NCI-H2196 treated with DMSO at 0.1 percent for 48 hours (cell line): Measurements from ENCODE around the gene SCGB1C2.
"Not testable (repeated sequence)": the region's sequence is repeated elsewhere in the genome, so short reads cannot be mapped to it uniquely, and the experiment has no call there.

Experiments
- DNase-seq: peaks from one replicate; lab custom pipeline; 2025; ENCODE audit not compliant: unreplicated experiment; lab: John Stamatoyannopoulos, UW

Gene SCGB1C2

GRCh38 chr17:137166-137807, at the start of gene SCGB1C2:
Gene SCGB1C2 (plus strand): TSS chr17:137569. CDS start chr17:137591, 22 bp downstream.
- not testable (repeated sequence) for DNase-seq

GRCh38 chr17:113111-113510, 24.3 kb upstream of the SCGB1C2 start:
- not testable (repeated sequence) for DNase-seq

GRCh38 chr17:118339-118917, 18.9 kb upstream of the SCGB1C2 start:
- DNase-seq = not testable (repeated sequence)

GRCh38 chr17:133932-134331, 3.4 kb upstream of the SCGB1C2 start:
- DNase-seq = not testable (repeated sequence)

GRCh38 chr17:134332-134785, 3.0 kb upstream of the SCGB1C2 start:
- DNase-seq = not testable (repeated sequence)

- DNase-seq = not testable (repeated sequence)
These were observed 2.3 kb upstream of the SCGB1C2 start for GRCh38 chr17:135022-135421.

GRCh38 chr17:135895-136294, 1.5 kb upstream of the SCGB1C2 start:
- not testable (repeated sequence) for DNase-seq

GRCh38 chr17:136531-136930, 838 bp upstream of the SCGB1C2 start:
- not testable (repeated sequence) for DNase-seq

- DNase-seq = not testable (repeated sequence)
These were observed 2.2 kb downstream of the SCGB1C2 start for GRCh38 chr17:139401-140205.

- DNase-seq = no peak
These were observed 4.8 kb downstream of the SCGB1C2 start for GRCh38 chr17:142102-142661.

GRCh38 chr17:142876-143784, 5.8 kb downstream of the SCGB1C2 start:
- no peak for DNase-seq

- DNase-seq = no peak
These were observed 6.5 kb downstream of the SCGB1C2 start for GRCh38 chr17:143785-144281.

GRCh38 chr17:144936-145670, 7.7 kb downstream of the SCGB1C2 start:
- DNase-seq = no peak

GRCh38 chr17:145671-146541, 8.5 kb downstream of the SCGB1C2 start:
- no peak for DNase-seq

- DNase-seq = no peak
These were observed 9.2 kb downstream of the SCGB1C2 start for GRCh38 chr17:146546-146945.

- DNase-seq = no peak
These were observed 9.8 kb downstream of the SCGB1C2 start for GRCh38 chr17:146983-147761.

- DNase-seq = no peak
These were observed 10.7 kb downstream of the SCGB1C2 start for GRCh38 chr17:147796-148740.
